Measurements from ENCODE around the gene GNG13. TPM values are rescaled to one million over a fixed set of nuclear protein-coding genes. Genes with fewer than 3 reads are reported as not detected.
A peak's percentile ranks its signal among the peaks of the same experiment; 100 is the strongest.

Gene GNG13
- total and polyA plus RNA-seq, 7 donors: not detected

DNA sequence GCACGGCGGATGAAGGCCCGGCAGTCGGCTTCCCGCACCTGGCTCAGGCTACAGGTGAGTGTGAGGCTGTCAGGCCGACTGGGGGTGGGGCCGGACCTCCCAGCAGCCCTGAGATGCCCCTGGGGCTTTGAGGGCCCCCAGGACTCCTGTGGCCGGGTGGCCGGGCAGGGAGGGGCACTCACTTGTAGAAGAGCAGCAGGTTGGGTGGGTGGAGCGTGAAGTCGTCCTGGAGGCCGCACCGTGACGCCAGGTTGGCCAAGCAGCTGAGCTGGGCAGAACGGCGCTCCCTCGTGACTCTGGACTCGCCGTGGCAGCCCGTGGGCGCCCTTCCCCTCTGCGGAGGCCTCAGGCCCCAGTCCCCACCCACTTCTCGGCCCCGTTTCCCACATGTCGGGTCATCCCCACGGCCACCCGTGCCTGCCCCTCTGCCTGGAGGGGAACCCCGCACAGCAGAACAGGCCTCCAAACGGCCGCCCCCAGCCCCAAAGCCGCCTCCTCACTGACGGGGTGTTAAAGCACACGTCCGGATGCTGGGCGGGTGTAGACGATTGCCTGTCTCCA is 25.2 kb downstream of the GNG13 start:
- Histone ChIP-seq H3K4me1 (no peaks in the 10 kb centered on the region), H3K4me3 (no peak overlapping the region), H3K9me3 (no peaks in the 10 kb centered on the region), H3K27ac (no peak overlapping the region), H3K27me3 (ENCODE audit: insufficient read depth in 3 of 3, low read length in 2 of 3) (peaks cover 0 to 44% (median 14%) of the 10 kb centered on the region in 3 donors), H3K36me3 (ENCODE audit: insufficient read depth in 1 of 2, low read depth in 1 of 2) (no peaks in the 10 kb centered on the region)
- intact Hi-C loops (cut with DNase I): no loop called here
- 66 to 76% (median 69%) methylated on average over 32 to 36 of the region's 36 CpGs for WGBS, 3 donors
- DNase-seq (no peak), ATAC-seq (peak in 1 of 4 donors; percentile 27)
- TF ChIP-seq, protein P1, sequence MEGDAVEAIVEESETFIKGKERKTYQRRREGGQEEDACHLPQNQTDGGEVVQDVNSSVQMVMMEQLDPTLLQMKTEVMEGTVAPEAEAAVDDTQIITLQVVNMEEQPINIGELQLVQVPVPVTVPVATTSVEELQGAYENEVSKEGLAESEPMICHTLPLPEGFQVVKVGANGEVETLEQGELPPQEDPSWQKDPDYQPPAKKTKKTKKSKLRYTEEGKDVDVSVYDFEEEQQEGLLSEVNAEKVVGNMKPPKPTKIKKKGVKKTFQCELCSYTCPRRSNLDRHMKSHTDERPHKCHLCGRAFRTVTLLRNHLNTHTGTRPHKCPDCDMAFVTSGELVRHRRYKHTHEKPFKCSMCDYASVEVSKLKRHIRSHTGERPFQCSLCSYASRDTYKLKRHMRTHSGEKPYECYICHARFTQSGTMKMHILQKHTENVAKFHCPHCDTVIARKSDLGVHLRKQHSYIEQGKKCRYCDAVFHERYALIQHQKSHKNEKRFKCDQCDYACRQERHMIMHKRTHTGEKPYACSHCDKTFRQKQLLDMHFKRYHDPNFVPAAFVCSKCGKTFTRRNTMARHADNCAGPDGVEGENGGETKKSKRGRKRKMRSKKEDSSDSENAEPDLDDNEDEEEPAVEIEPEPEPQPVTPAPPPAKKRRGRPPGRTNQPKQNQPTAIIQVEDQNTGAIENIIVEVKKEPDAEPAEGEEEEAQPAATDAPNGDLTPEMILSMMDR (IDR thresholded peaks at IDR 0.05): no peak

DNA sequence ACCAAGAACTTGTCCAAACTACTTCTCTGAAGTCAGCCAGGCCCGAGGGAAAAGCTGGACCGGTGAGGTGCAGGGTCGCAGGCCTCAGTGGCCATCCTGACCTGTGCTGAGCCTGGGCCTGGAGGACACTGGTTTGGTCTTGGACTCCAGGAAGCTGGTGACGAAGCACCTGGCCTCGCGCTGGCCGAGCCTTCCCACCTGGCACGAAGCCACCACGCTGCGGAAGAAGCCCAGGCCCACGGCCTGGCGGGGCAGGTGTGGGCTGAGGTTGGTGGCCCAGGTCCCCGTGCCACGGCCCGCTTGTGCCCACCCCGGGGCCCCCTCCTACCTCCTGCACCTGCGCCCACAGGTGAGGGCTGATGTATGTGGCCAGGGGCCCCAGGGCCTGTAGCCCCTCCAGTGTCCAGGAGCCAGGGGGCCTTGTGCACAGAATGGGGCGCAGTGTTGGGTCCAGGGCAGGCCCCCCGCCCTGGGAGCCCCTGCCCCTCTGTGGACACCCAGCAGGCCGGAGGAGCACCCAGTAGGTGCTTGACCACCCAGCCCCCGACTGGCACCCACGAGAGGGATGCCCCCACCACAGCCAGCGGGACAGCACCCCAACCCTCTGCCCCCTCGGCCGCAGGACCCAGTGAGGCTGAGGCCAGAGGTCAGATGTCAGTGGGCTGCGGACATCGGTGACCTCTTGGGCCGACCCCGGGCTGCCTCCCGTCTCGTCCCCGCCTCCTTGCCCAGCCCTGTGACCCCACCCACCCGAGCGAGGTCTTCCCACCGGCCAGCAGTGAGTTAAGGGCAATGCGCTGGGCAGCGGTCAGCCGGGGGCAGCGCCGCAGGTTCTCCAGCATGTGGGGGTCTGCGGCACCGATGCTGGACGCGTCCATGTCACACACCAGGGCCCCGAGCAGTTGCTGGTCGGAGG is 26.2 kb downstream of the GNG13 start:
- Histone ChIP-seq H3K27ac (no peak overlapping the region), H3K4me1 (no peaks in the 10 kb centered on the region), H3K9me3 (no peaks in the 10 kb centered on the region), H3K36me3 (ENCODE audit: insufficient read depth in 1 of 2, low read depth in 1 of 2) (no peaks in the 10 kb centered on the region), H3K27me3 (ENCODE audit: insufficient read depth in 3 of 3, low read length in 2 of 3) (peaks cover 0 to 34% (median 11%) of the 10 kb centered on the region in 3 donors), H3K4me3 (no peak overlapping the region)
- intact Hi-C loops (cut with DNase I): no loop called here
- ATAC-seq: no peak
- TF ChIP-seq, protein P1 (IDR thresholded peaks at IDR 0.05): no peak
- peak in 1 of 2 donors; percentile 7 for DNase-seq
- 72 to 73% (median 72%) methylated on average over 42 to 46 of the region's 46 CpGs for WGBS, 3 donors

DNA sequence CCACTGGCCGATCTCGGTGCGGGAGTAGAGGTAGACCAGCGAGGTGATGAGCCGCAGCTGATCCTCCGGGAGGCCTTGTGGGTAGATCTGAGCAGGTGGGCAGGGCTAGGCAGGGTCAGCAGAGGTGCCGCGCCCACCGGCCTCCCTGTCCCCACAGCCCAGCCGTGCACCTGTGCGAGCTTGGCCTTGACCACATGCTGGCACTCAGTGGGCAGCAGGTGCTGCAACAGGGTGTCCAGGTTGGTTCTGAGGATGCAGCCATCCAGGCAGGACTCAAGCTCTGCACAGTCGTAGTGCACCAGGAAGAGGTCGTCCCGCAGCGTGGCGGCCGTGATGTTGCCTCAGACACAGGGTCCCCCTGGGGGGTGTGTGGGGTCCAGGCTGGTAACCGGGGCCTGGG is 27.6 kb downstream of the GNG13 start:
- Histone ChIP-seq H3K36me3 (ENCODE audit: insufficient read depth in 1 of 2, low read depth in 1 of 2) (no peaks in the 10 kb centered on the region), H3K4me1 (no peaks in the 10 kb centered on the region), H3K27ac (no peak overlapping the region), H3K4me3 (no peak overlapping the region), H3K27me3 (ENCODE audit: insufficient read depth in 3 of 3, low read length in 2 of 3) (peaks cover 0 to 30% (median 10%) of the 10 kb centered on the region in 3 donors), H3K9me3 (no peaks in the 10 kb centered on the region)
- TF ChIP-seq, protein P1 (IDR thresholded peaks at IDR 0.05): no peak
- DNase-seq (peak in 1 of 2 donors; percentile 12), ATAC-seq (no peak)
- whole genome bisulfite sequencing, 3 donors: 76 to 78% (median 77%) methylated on average over 18 of the region's 18 CpGs
- intact Hi-C loops (cut with DNase I): no loop called here

DNA sequence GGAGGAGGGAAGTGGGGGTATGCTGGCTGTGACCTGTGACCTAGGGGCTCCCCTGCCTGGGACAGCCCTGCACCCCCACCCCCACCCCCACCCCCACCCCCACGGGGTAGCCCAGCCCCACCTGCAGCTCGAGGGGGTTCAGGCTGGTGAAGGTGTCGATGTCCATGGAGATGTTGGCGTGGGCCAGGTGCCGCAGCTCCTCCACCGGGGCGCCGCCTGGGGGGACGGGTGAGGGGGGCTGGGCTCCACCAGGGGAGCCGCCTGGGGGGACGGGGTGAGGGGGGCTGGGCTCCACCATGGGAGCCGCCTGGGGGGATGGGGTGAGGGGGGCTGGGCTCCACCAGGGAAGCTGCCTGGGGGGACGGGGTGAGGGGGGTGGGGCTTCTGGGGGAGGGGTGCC is 30.1 kb downstream of the GNG13 start:
- Histone ChIP-seq H3K4me1 (no peaks in the 10 kb centered on the region), H3K9me3 (no peaks in the 10 kb centered on the region), H3K4me3 (no peak overlapping the region), H3K36me3 (ENCODE audit: insufficient read depth in 1 of 2, low read depth in 1 of 2) (no peaks in the 10 kb centered on the region), H3K27ac (no peak overlapping the region), H3K27me3 (ENCODE audit: insufficient read depth in 3 of 3, low read length in 2 of 3) (peaks cover 0 to 14% (median 8%) of the 10 kb centered on the region in 3 donors)
- intact Hi-C loops (cut with DNase I): no loop called here
- 25 to 68% (median 59%) methylated on average over 1 to 13 of the region's 13 CpGs for WGBS, 3 donors
- no peak for DNase-seq
- TF ChIP-seq, protein P1 (IDR thresholded peaks at IDR 0.05): no peak
- ATAC-seq: no peak

Measured in psoas muscle (tissue), 8 donors.